Measurements from ENCODE around the gene PIMREG.

Gene PIMREG

GRCh38 chr17:6443692-6444570, at the start of gene PIMREG:
PIMREG (plus strand) TSS chr17:6444455; CDS start chr17:6445111, 656 bp downstream.
- peaks cover 1% of the 10 kb centered on the region for H3K27me3 Mint-ChIP-seq
- H3K9me3 Mint-ChIP-seq (ENCODE audit: low read depth): no peaks in the 10 kb centered on the region
- peak within 1 kb of the TSS; percentile 89 for H3K4me3 Mint-ChIP-seq
- H3K36me3 Mint-ChIP-seq: no peaks in the 10 kb centered on the region
- H3K4me1 Mint-ChIP-seq (ENCODE audit: low read depth): peaks cover 11% of the 10 kb centered on the region
- peak within 1 kb of the TSS; percentile 86 for H3K27ac Mint-ChIP-seq

- Mint-ChIP-seq H3K9me3 (ENCODE audit: low read depth) (peaks cover 4% of the 10 kb centered on the region), H3K27ac (no peak overlapping the region), H3K27me3 (peaks cover 11% of the 10 kb centered on the region), H3K4me3 (no peak overlapping the region), H3K4me1 (ENCODE audit: low read depth) (no peaks in the 10 kb centered on the region), H3K36me3 (no peaks in the 10 kb centered on the region)
These were observed 45.3 kb upstream of the PIMREG start for GRCh38 chr17:6398955-6399354.

GRCh38 chr17:6402258-6402657, 42.0 kb upstream of the PIMREG start:
- H3K27me3 Mint-ChIP-seq: peaks cover 4% of the 10 kb centered on the region
- no peaks in the 10 kb centered on the region for H3K4me1 Mint-ChIP-seq (ENCODE audit: low read depth)
- no peak overlapping the region for H3K4me3 Mint-ChIP-seq
- peaks cover 4% of the 10 kb centered on the region for H3K9me3 Mint-ChIP-seq (ENCODE audit: low read depth)
- no peaks in the 10 kb centered on the region for H3K36me3 Mint-ChIP-seq
- no peak overlapping the region for H3K27ac Mint-ChIP-seq

GRCh38 chr17:6408276-6408675, 36.0 kb upstream of the PIMREG start:
- no peak overlapping the region for H3K4me3 Mint-ChIP-seq
- H3K27me3 Mint-ChIP-seq: peaks cover 10% of the 10 kb centered on the region
- no peaks in the 10 kb centered on the region for H3K4me1 Mint-ChIP-seq (ENCODE audit: low read depth)
- H3K36me3 Mint-ChIP-seq: no peaks in the 10 kb centered on the region
- H3K27ac Mint-ChIP-seq: no peak overlapping the region
- no peaks in the 10 kb centered on the region for H3K9me3 Mint-ChIP-seq (ENCODE audit: low read depth)

GRCh38 chr17:6408735-6409134, 35.5 kb upstream of the PIMREG start:
- Mint-ChIP-seq H3K36me3 (no peaks in the 10 kb centered on the region), H3K9me3 (ENCODE audit: low read depth) (no peaks in the 10 kb centered on the region), H3K27ac (no peak overlapping the region), H3K4me1 (ENCODE audit: low read depth) (no peaks in the 10 kb centered on the region), H3K4me3 (no peak overlapping the region), H3K27me3 (peaks cover 10% of the 10 kb centered on the region)

- Mint-ChIP-seq H3K4me1 (ENCODE audit: low read depth) (no peaks in the 10 kb centered on the region), H3K27ac (no peak overlapping the region), H3K36me3 (no peaks in the 10 kb centered on the region), H3K4me3 (no peak overlapping the region), H3K27me3 (peaks cover 7% of the 10 kb centered on the region), H3K9me3 (ENCODE audit: low read depth) (no peaks in the 10 kb centered on the region)
These were observed 31.2 kb upstream of the PIMREG start for GRCh38 chr17:6413065-6413464.

- no peaks in the 10 kb centered on the region for H3K9me3 Mint-ChIP-seq (ENCODE audit: low read depth)
- H3K4me1 Mint-ChIP-seq (ENCODE audit: low read depth): no peaks in the 10 kb centered on the region
- H3K27ac Mint-ChIP-seq: no peak overlapping the region
- no peaks in the 10 kb centered on the region for H3K36me3 Mint-ChIP-seq
- peaks cover 7% of the 10 kb centered on the region for H3K27me3 Mint-ChIP-seq
- H3K4me3 Mint-ChIP-seq: no peak overlapping the region
These were observed 28.6 kb upstream of the PIMREG start for GRCh38 chr17:6415616-6416015.

GRCh38 chr17:6420173-6420641, 24.0 kb upstream of the PIMREG start:
- no peaks in the 10 kb centered on the region for H3K36me3 Mint-ChIP-seq
- H3K27me3 Mint-ChIP-seq: peaks cover 6% of the 10 kb centered on the region
- peaks cover 2% of the 10 kb centered on the region for H3K4me1 Mint-ChIP-seq (ENCODE audit: low read depth)
- H3K4me3 Mint-ChIP-seq: no peak overlapping the region
- H3K27ac Mint-ChIP-seq: no peak overlapping the region
- H3K9me3 Mint-ChIP-seq (ENCODE audit: low read depth): no peaks in the 10 kb centered on the region

GRCh38 chr17:6421700-6422604, 22.3 kb upstream of the PIMREG start:
- Mint-ChIP-seq H3K4me3 (no peak overlapping the region), H3K36me3 (no peaks in the 10 kb centered on the region), H3K9me3 (ENCODE audit: low read depth) (no peaks in the 10 kb centered on the region), H3K4me1 (ENCODE audit: low read depth) (peaks cover 2% of the 10 kb centered on the region), H3K27ac (no peak overlapping the region), H3K27me3 (peaks cover 6% of the 10 kb centered on the region)

GRCh38 chr17:6422654-6423241, 21.5 kb upstream of the PIMREG start:
- H3K4me1 Mint-ChIP-seq (ENCODE audit: low read depth): peaks cover 9% of the 10 kb centered on the region
- no peaks in the 10 kb centered on the region for H3K36me3 Mint-ChIP-seq
- H3K27ac Mint-ChIP-seq: no peak overlapping the region
- H3K9me3 Mint-ChIP-seq (ENCODE audit: low read depth): no peaks in the 10 kb centered on the region
- H3K27me3 Mint-ChIP-seq: peaks cover 6% of the 10 kb centered on the region
- no peak overlapping the region for H3K4me3 Mint-ChIP-seq

GRCh38 chr17:6423931-6424330, 20.3 kb upstream of the PIMREG start:
- Mint-ChIP-seq H3K27ac (no peak overlapping the region), H3K4me1 (ENCODE audit: low read depth) (peaks cover 16% of the 10 kb centered on the region), H3K36me3 (no peaks in the 10 kb centered on the region), H3K27me3 (peaks cover 6% of the 10 kb centered on the region), H3K4me3 (no peak overlapping the region), H3K9me3 (ENCODE audit: low read depth) (no peaks in the 10 kb centered on the region)

- H3K4me1 Mint-ChIP-seq (ENCODE audit: low read depth): peaks cover 16% of the 10 kb centered on the region
- no peaks in the 10 kb centered on the region for H3K36me3 Mint-ChIP-seq
- no peak overlapping the region for H3K27ac Mint-ChIP-seq
- no peak overlapping the region for H3K4me3 Mint-ChIP-seq
- H3K27me3 Mint-ChIP-seq: peaks cover 2% of the 10 kb centered on the region
- no peaks in the 10 kb centered on the region for H3K9me3 Mint-ChIP-seq (ENCODE audit: low read depth)
These were observed 18.8 kb upstream of the PIMREG start for GRCh38 chr17:6425407-6425806.

- Mint-ChIP-seq H3K36me3 (no peaks in the 10 kb centered on the region), H3K4me3 (no peak overlapping the region), H3K4me1 (ENCODE audit: low read depth) (peaks cover 16% of the 10 kb centered on the region), H3K9me3 (ENCODE audit: low read depth) (no peaks in the 10 kb centered on the region), H3K27me3 (peaks cover 1% of the 10 kb centered on the region), H3K27ac (no peak overlapping the region)
These were observed 17.7 kb upstream of the PIMREG start for GRCh38 chr17:6426356-6427101.

GRCh38 chr17:6427279-6427781, 16.9 kb upstream of the PIMREG start:
- H3K27me3 Mint-ChIP-seq: no peaks in the 10 kb centered on the region
- H3K9me3 Mint-ChIP-seq (ENCODE audit: low read depth): no peaks in the 10 kb centered on the region
- H3K4me1 Mint-ChIP-seq (ENCODE audit: low read depth): peaks cover 14% of the 10 kb centered on the region
- H3K4me3 Mint-ChIP-seq: peak overlapping the region; percentile 42
- peak overlapping the region; percentile 54 for H3K27ac Mint-ChIP-seq
- no peaks in the 10 kb centered on the region for H3K36me3 Mint-ChIP-seq

All from activated naive CD8-positive, alpha-beta T cell (primary cell).